HG03521 (cell line): ENCODE measurements around the gene LPA.

Experiments
- ATAC-seq: cut with Tn5 transposase; IDR thresholded peaks from one replicate; pipeline ENCODE4 v1.9.1; 2021; ENCODE audit warnings: mild to moderate bottlenecking, moderate library complexity; ENCODE audit not compliant: unreplicated experiment

The LPA gene

GRCh38 chr6:160520043-160520904, 143.8 kb downstream of the LPA start:
- ATAC-seq: peak; percentile 65

GRCh38 chr6:160519603-160520042, 144.5 kb downstream of the LPA start:
- peak; percentile 75 for ATAC-seq

- ATAC-seq: no peak
These were observed 144.9 kb downstream of the LPA start for GRCh38 chr6:160519133-160519532.

- ATAC-seq: no peak
These were observed 150.2 kb downstream of the LPA start for GRCh38 chr6:160513836-160514235.

GRCh38 chr6:160510976-160511617, 153.0 kb downstream of the LPA start:
- no peak for ATAC-seq

- ATAC-seq: no peak
These were observed 153.9 kb downstream of the LPA start for GRCh38 chr6:160510199-160510598.

- no peak for ATAC-seq
These were observed 154.5 kb downstream of the LPA start for GRCh38 chr6:160509610-160510009.

GRCh38 chr6:160508599-160508998, 155.5 kb downstream of the LPA start:
- no peak for ATAC-seq

- ATAC-seq: no peak
These were observed 156.7 kb downstream of the LPA start for GRCh38 chr6:160507420-160507819.

- no peak for ATAC-seq
These were observed 158.1 kb downstream of the LPA start for GRCh38 chr6:160505970-160506369.

- no peak for ATAC-seq
These were observed 163.4 kb downstream of the LPA start for GRCh38 chr6:160500639-160501038.

GRCh38 chr6:160494576-160494975, 169.5 kb downstream of the LPA start:
- no peak for ATAC-seq

GRCh38 chr6:160489091-160489490, 175.0 kb downstream of the LPA start:
- ATAC-seq: no peak

GRCh38 chr6:160487116-160487515, 177.0 kb downstream of the LPA start:
- no peak for ATAC-seq
